Ishikawa (cell line): ENCODE data around the gene KRTAP10-10.

Source experiments
- CEBPB ChIP-seq: IDR thresholded peaks from 2 replicates; pipeline ENCODE4 v1.6.1; 2012
- CREB1 ChIP-seq: IDR thresholded peaks from 2 replicates; pipeline ENCODE4 v1.6.1; 2012; ENCODE audit warnings: low read depth
- EGR1 ChIP-seq: IDR thresholded peaks from 2 replicates; pipeline ENCODE4 v1.6.1; 2012
- EP300 ChIP-seq: IDR thresholded peaks from 2 replicates; pipeline ENCODE4 v1.6.1; 2012; ENCODE audit warnings: borderline replicate concordance
- FOXM1 ChIP-seq: IDR thresholded peaks from 2 replicates; pipeline ENCODE4 v1.6.1; 2012; ENCODE audit warnings: low read depth, borderline replicate concordance
- MAX ChIP-seq: IDR thresholded peaks from 2 replicates; pipeline ENCODE4 v1.6.1; 2012
- NFIC ChIP-seq: IDR thresholded peaks from 2 replicates; pipeline ENCODE4 v1.6.1; 2012
- RAD21 ChIP-seq: IDR thresholded peaks from 2 replicates; pipeline ENCODE4 v1.6.1; 2012; ENCODE audit warnings: low read depth
- TAF1 ChIP-seq: IDR thresholded peaks from 2 replicates; pipeline ENCODE4 v1.6.1; 2012; ENCODE audit warnings: low read depth, mild to moderate bottlenecking
- TCF12 ChIP-seq: IDR thresholded peaks from 2 replicates; pipeline ENCODE4 v1.6.1; 2012; ENCODE audit warnings: low read depth
- TEAD4 ChIP-seq: IDR thresholded peaks from 2 replicates; pipeline ENCODE4 v1.6.1; 2012
- USF1 ChIP-seq: IDR thresholded peaks from 2 replicates; pipeline ENCODE4 v1.6.1; 2012
- YY1 ChIP-seq: IDR thresholded peaks from 2 replicates; pipeline ENCODE4 v1.6.1; 2012; ENCODE audit warnings: low read depth
- ZBTB7A ChIP-seq: IDR thresholded peaks from 2 replicates; pipeline ENCODE4 v1.6.1; 2012; ENCODE audit warnings: low read depth
- TF ChIP-seq, protein P1 (sequence below): IDR thresholded peaks from 2 replicates; pipeline ENCODE4 v1.6.1; 2012; ENCODE audit warnings: low read depth, mild to moderate bottlenecking

Gene KRTAP10-10

DNA sequence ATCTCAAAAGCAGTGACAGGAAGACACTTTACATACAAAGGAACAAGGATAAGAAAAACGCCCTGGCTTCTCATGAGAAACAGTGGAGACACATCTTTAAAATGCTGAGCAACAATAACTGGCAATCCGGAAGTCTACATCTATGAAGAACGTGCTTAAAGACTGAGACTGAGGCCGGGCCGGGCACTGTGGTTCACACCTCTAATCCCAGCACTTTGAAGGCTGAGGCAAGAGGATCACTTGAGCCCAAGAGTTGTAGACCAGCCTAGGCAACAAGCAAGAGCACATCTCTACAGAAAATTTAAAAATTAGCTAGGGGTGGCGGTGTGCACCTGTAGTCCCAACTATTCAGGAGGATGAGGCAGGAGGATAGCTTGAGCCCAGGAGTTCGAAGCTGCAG lies 46.9 kb downstream of the KRTAP10-10 start:
- TF ChIP-seq TCF12 = no peak
- no peak for TF ChIP-seq EP300
- no peak for TF ChIP-seq TAF1
- no peak for TF ChIP-seq TEAD4
- no peak for TF ChIP-seq CREB1
- no peak for TF ChIP-seq MAX
- no peak for TF ChIP-seq USF1
- TF ChIP-seq YY1 = no peak
- TF ChIP-seq ZBTB7A = no peak
- no peak for TF ChIP-seq CEBPB
- no peak for TF ChIP-seq RAD21
- TF ChIP-seq, protein P1, sequence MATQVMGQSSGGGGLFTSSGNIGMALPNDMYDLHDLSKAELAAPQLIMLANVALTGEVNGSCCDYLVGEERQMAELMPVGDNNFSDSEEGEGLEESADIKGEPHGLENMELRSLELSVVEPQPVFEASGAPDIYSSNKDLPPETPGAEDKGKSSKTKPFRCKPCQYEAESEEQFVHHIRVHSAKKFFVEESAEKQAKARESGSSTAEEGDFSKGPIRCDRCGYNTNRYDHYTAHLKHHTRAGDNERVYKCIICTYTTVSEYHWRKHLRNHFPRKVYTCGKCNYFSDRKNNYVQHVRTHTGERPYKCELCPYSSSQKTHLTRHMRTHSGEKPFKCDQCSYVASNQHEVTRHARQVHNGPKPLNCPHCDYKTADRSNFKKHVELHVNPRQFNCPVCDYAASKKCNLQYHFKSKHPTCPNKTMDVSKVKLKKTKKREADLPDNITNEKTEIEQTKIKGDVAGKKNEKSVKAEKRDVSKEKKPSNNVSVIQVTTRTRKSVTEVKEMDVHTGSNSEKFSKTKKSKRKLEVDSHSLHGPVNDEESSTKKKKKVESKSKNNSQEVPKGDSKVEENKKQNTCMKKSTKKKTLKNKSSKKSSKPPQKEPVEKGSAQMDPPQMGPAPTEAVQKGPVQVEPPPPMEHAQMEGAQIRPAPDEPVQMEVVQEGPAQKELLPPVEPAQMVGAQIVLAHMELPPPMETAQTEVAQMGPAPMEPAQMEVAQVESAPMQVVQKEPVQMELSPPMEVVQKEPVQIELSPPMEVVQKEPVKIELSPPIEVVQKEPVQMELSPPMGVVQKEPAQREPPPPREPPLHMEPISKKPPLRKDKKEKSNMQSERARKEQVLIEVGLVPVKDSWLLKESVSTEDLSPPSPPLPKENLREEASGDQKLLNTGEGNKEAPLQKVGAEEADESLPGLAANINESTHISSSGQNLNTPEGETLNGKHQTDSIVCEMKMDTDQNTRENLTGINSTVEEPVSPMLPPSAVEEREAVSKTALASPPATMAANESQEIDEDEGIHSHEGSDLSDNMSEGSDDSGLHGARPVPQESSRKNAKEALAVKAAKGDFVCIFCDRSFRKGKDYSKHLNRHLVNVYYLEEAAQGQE = no peak
- TF ChIP-seq NFIC = no peak
- TF ChIP-seq EGR1 = no peak
- no peak for TF ChIP-seq FOXM1

- TF ChIP-seq ZBTB7A = no peak
- TF ChIP-seq MAX = no peak
- no peak for TF ChIP-seq RAD21
- no peak for TF ChIP-seq TEAD4
- TF ChIP-seq EGR1 = no peak
- no peak for TF ChIP-seq EP300
- TF ChIP-seq CREB1 = no peak
- no peak for TF ChIP-seq YY1
- no peak for TF ChIP-seq FOXM1
- no peak for TF ChIP-seq NFIC
- TF ChIP-seq TAF1 = no peak
- no peak for TF ChIP-seq USF1
- TF ChIP-seq TCF12 = no peak
- no peak for TF ChIP-seq CEBPB
These were observed 47.3 kb downstream of the KRTAP10-10 start for GRCh38 chr21:44684483-44684882.

DNA sequence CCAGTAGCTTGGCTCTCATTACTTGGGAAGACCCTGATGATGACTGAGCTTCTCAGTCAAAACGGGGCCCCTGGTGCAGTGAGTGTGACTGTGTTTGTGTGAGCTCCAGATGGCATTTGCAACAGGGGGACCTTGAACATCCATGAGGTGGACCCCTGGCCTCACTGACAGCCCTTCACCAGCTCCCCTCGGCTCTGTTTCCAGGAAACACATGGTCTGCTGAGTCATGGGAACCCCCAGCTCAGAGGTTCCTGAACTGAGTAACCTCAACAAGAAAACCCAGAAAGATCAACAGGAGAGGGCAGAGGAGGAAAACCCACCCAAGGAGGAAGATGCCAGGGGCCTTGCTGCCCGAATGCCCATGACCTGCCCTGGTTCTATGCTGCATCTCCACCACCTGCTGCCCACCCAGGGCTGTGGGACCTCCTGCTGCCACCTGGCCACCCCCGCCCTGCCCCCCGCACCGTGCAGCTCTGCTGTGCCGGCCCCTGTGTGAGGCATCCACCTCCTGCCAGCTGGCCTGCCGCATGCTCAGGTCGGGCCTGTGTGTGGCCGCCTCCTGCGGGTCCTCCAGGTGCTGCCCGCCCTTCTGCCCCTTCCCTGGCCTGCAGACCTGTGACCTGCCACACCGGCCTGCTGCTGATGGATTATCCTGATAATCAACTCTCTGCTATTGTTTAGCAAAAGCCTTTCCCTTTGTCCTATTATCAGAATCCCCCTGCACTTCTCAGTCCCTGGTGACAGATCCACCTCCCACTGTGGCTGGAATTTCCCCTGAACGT lies 49.0 kb downstream of the KRTAP10-10 start:
- no peak for TF ChIP-seq TCF12
- no peak for TF ChIP-seq USF1
- TF ChIP-seq RAD21 = no peak
- TF ChIP-seq EGR1 = no peak
- no peak for TF ChIP-seq EP300
- no peak for TF ChIP-seq FOXM1
- no peak for TF ChIP-seq YY1
- no peak for TF ChIP-seq CREB1
- no peak for TF ChIP-seq TAF1
- no peak for TF ChIP-seq TEAD4
- TF ChIP-seq, protein P1 = no peak
- no peak for TF ChIP-seq NFIC

GRCh38 chr21:44686843-44687561 lies 49.8 kb downstream of the KRTAP10-10 start:
- no peak for TF ChIP-seq MAX
- TF ChIP-seq EGR1 = no peak
- no peak for TF ChIP-seq NFIC
- no peak for TF ChIP-seq YY1
- no peak for TF ChIP-seq RAD21
- TF ChIP-seq, protein P1 = no peak
- TF ChIP-seq TEAD4 = no peak
- no peak for TF ChIP-seq CREB1
- no peak for TF ChIP-seq FOXM1
- no peak for TF ChIP-seq EP300
- no peak for TF ChIP-seq CEBPB
